Neural cell (in vitro differentiated cells): ENCODE results near the gene S100A2. TPM values are rescaled to one million over a fixed set of nuclear protein-coding genes. Genes with fewer than 3 reads are reported as not detected.

Source experiments
- H2AFZ ChIP-seq: fragments of 200-600, 300-800 bp; sonication (generic), shearing (Covaris generic); 2 replicates; pipeline ENCODE4 v1.6.0; 2014; ENCODE audit warnings: low read depth, mild to moderate bottlenecking, antibody characterized with exemption, low read length, moderate library complexity
- H3F3A ChIP-seq: fragments of 200-600 bp; shearing (Covaris generic); 2 replicates; pipeline ENCODE4 v1.6.1; 2016; ENCODE audit warnings: mild to moderate bottlenecking, moderate library complexity, mixed read lengths, antibody characterized with exemption, low read length; ENCODE audit not compliant: insufficient read depth, poor library complexity, severe bottlenecking
- H3K27ac ChIP-seq: fragments of 200-600, 300-800 bp; sonication (generic), shearing (Covaris generic); 2 replicates; pipeline ENCODE4 v1.5.1; 2014; ENCODE audit warnings: mild to moderate bottlenecking, low read length, moderate library complexity
- H3K27me3 ChIP-seq: fragments of 300-800, 200-600 bp; sonication (generic), shearing (Covaris generic); 2 replicates; pipeline ENCODE4 v1.6.0; 2014; ENCODE audit warnings: mild to moderate bottlenecking, low read depth, low read length, moderate library complexity; ENCODE audit not compliant: insufficient read depth
- H3K36me3 ChIP-seq: fragments of 300-800, 200-600 bp; sonication (generic), shearing (Covaris generic); 2 replicates; pipeline ENCODE4 v1.5.1; 2014; ENCODE audit warnings: mild to moderate bottlenecking, antibody characterized with exemption, low read length, moderate library complexity; ENCODE audit not compliant: insufficient read depth
- H3K4me2 ChIP-seq: fragments of 300-800, 200-600 bp; sonication (generic), shearing (Covaris generic); 2 replicates; pipeline ENCODE4 v1.6.0; 2014; ENCODE audit warnings: mild to moderate bottlenecking, low read length
- H3K4me3 ChIP-seq: fragments of 300-800, 200-600 bp; sonication (generic), shearing (Covaris generic); 2 replicates; pipeline ENCODE4 v1.5.1; 2014; ENCODE audit warnings: mild to moderate bottlenecking, low read length, moderate library complexity
- H3K79me2 ChIP-seq: fragments of 200-600 bp; shearing (Covaris generic); replicated peaks from 2 replicates; pipeline ENCODE4 v1.6.0; 2014; ENCODE audit warnings: mild to moderate bottlenecking, low read length, moderate library complexity; ENCODE audit not compliant: insufficient read depth
- H3K9ac ChIP-seq: fragments of 300-800, 200-600 bp; sonication (generic), shearing (Covaris generic); 2 replicates; pipeline ENCODE4 v1.6.1; 2016; ENCODE audit warnings: mild to moderate bottlenecking, low read length, mixed read lengths
- H3K9me2 ChIP-seq: fragments of 200-600 bp; shearing (Covaris generic); 2 replicates; pipeline ENCODE4 v1.6.1; 2016; ENCODE audit warnings: mild to moderate bottlenecking, low read length, mixed read lengths; ENCODE audit not compliant: insufficient read depth
- H3K9me3 ChIP-seq: fragments of 200-600, 300-800 bp; sonication (generic), shearing (Covaris generic); 2 replicates; pipeline ENCODE4 v1.6.1; 2016; ENCODE audit warnings: mild to moderate bottlenecking, mixed run types, low read length, moderate library complexity, mixed read lengths
- H4K20me1 ChIP-seq: fragments of 200-600 bp; shearing (Covaris generic); 2 replicates; pipeline ENCODE4 v1.6.1; 2016; ENCODE audit warnings: mild to moderate bottlenecking, mixed run types; ENCODE audit not compliant: insufficient read depth
- CTCF ChIP-seq: fragments of 450-650 bp; IDR thresholded peaks from 2 replicates; pipeline ENCODE4 v1.5.1; 2014; ENCODE audit warnings: antibody characterized with exemption, mild to moderate bottlenecking, moderate library complexity; ENCODE audit not compliant: poor library complexity, severe bottlenecking
- EP300 ChIP-seq: fragments of 450-650 bp; conservative IDR thresholded peaks from 2 replicates; pipeline ENCODE4 v1.6.1; 2014; ENCODE audit warnings: antibody characterized with exemption, mild to moderate bottlenecking, moderate library complexity; ENCODE audit not compliant: poor library complexity, severe bottlenecking
- EZH2 ChIP-seq: fragments of 200-600, 300-800 bp; shearing (Covaris generic), sonication (generic); IDR thresholded peaks from 2 replicates; pipeline ENCODE4 v1.6.1; 2014; ENCODE audit warnings: antibody characterized with exemption, low read length, borderline replicate concordance, mild to moderate bottlenecking; ENCODE audit not compliant: insufficient read depth, poor library complexity, severe bottlenecking
- MXI1 ChIP-seq: fragments of 450-650 bp; conservative IDR thresholded peaks from 2 replicates; pipeline ENCODE4 v1.6.1; 2014; ENCODE audit warnings: antibody characterized with exemption, mild to moderate bottlenecking; ENCODE audit not compliant: poor library complexity, severe bottlenecking
- POLR2AphosphoS5 ChIP-seq: IDR thresholded peaks from 2 replicates; pipeline ENCODE4 v1.6.1; 2012
- RAD21 ChIP-seq: fragments of 450-650 bp; conservative IDR thresholded peaks from 2 replicates; pipeline ENCODE4 v1.6.1; 2014; ENCODE audit warnings: antibody characterized with exemption, mild to moderate bottlenecking, moderate library complexity
- REST ChIP-seq: IDR thresholded peaks from 2 replicates; pipeline ENCODE4 v1.6.1; 2012; ENCODE audit warnings: borderline replicate concordance
- SMC3 ChIP-seq: fragments of 450-650 bp; conservative IDR thresholded peaks from 2 replicates; pipeline ENCODE4 v1.6.1; 2014; ENCODE audit warnings: antibody characterized with exemption, mild to moderate bottlenecking, moderate library complexity; ENCODE audit not compliant: poor library complexity
- TAF1 ChIP-seq: IDR thresholded peaks from 2 replicates; pipeline ENCODE4 v1.6.1; 2012; ENCODE audit warnings: low read depth
- polyA plus RNA-seq: library from polyadenylated mRNA; depleted of rRNA; stranded (reverse); fragments of >200 nt; gene quantifications from 2 replicates; pipeline ENCODE4 v1.2.3, GENCODE V29; 2014

Gene S100A2
- polyA plus RNA-seq, 1 donor from 2014 or later = not detected

GRCh38 chr1:153608089-153608682 is 42.5 kb upstream of the S100A2 start:
- H3K27ac ChIP-seq = no peak overlapping the region
- H3F3A ChIP-seq = no peaks in the 10 kb centered on the region
- H3K9me2 ChIP-seq = no peaks in the 10 kb centered on the region
- H3K9ac ChIP-seq = no peak overlapping the region
- H3K4me3 ChIP-seq = no peak overlapping the region
- H3K79me2 ChIP-seq = no peaks in the 10 kb centered on the region
- H3K36me3 ChIP-seq = no peaks in the 10 kb centered on the region
- H4K20me1 ChIP-seq = no peaks in the 10 kb centered on the region
- H3K27me3 ChIP-seq = no peaks in the 10 kb centered on the region
- no peak overlapping the region for H2AFZ ChIP-seq
- H3K9me3 ChIP-seq = no peaks in the 10 kb centered on the region
- TF ChIP-seq CTCF = no peak
- no peak for TF ChIP-seq RAD21
- TF ChIP-seq POLR2AphosphoS5 = no peak
- no peak for TF ChIP-seq SMC3
- TF ChIP-seq TAF1 = no peak
- TF ChIP-seq MXI1 = no peak
- no peak for TF ChIP-seq EZH2
- TF ChIP-seq REST = no peak
- TF ChIP-seq EP300 = no peak
- H3K4me2 ChIP-seq = no peak overlapping the region

- no peaks in the 10 kb centered on the region for H3K79me2 ChIP-seq
- TF ChIP-seq POLR2AphosphoS5 (no peak), MXI1 (no peak), RAD21 (no peak), SMC3 (no peak), EZH2 (no peak), CTCF (no peak)
Measured at GRCh38 chr1:153607381-153607780, 41.7 kb upstream of the S100A2 start.

More at GRCh38 chr1:153607381-153607780, 41.7 kb upstream of the S100A2 start:
- no peaks in the 10 kb centered on the region for H3K9me3 ChIP-seq
- H3K36me3 ChIP-seq = no peaks in the 10 kb centered on the region
- H3K27ac ChIP-seq = no peak overlapping the region
- H3K9ac ChIP-seq = no peak overlapping the region
- H4K20me1 ChIP-seq = no peaks in the 10 kb centered on the region
- no peak overlapping the region for H2AFZ ChIP-seq
- H3K9me2 ChIP-seq = no peaks in the 10 kb centered on the region
- H3F3A ChIP-seq = no peaks in the 10 kb centered on the region
- no peak overlapping the region for H3K4me2 ChIP-seq
- no peak overlapping the region for H3K4me3 ChIP-seq
- H3K27me3 ChIP-seq = no peaks in the 10 kb centered on the region
